Measurements from ENCODE around the gene AKR1B15. TPM values are rescaled to one million over a fixed set of nuclear protein-coding genes. Genes with fewer than 3 reads are reported as not detected.

AKR1B15 gene
- total RNA-seq, 2 experiments from 2014 or later: not detected

DNA sequence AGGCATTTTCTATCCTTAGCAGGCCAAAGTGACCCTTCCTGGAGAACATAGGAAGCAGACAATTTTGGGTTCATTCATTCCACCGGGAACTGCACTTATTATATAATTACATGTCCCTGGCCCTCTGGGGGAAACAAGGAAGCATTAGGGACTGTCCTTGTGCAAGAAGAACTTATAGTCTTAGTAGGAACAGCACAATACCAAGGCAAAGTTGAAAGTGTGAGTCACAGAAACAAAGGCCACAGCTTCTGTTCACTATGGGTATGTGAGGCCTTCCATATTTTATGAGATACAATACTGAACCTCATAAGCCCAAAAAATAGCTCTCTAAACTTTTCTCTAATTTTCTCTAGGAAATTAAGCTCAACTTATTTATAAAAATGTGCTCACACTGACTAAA, 39.9 kb upstream of the AKR1B15 start:
- CTCF ChIA-PET: no interaction called here
- Histone ChIP-seq H3K9me3 (ENCODE audit: control insufficient read depth in 1 of 2, insufficient read depth in 1 of 2, low read length in 2 of 2) (no peaks in the 10 kb centered on the region), H3K4me1 (ENCODE audit: insufficient read depth, low read length) (no peaks in the 10 kb centered on the region), H3K27ac (ENCODE audit: low read depth in 1 of 2, low read length in 2 of 2) (no peak overlapping the region), H3K4me3 (ENCODE audit: low read length) (no peak overlapping the region), H3K36me3 (ENCODE audit: insufficient read depth, low read length) (no peaks in the 10 kb centered on the region), H3K27me3 (ENCODE audit: control insufficient read depth in 1 of 2, insufficient read depth in 2 of 2, low read length in 2 of 2) (peaks cover 0 to under 1% of the 10 kb centered on the region in 2 experiments)
- Mint-ChIP-seq H3K36me3 (ENCODE audit: low read depth) (no peaks in the 10 kb centered on the region), H3K27me3 (no peaks in the 10 kb centered on the region), H3K4me3 (no peak overlapping the region), H3K4me1 (ENCODE audit: low read depth) (no peaks in the 10 kb centered on the region), H3K9me3 (no peaks in the 10 kb centered on the region), H3K27ac (no peak overlapping the region)
- TF ChIP-seq CTCF (IDR thresholded peaks at IDR 0.05): no peak
- DNase-seq (no peak), ATAC-seq (ENCODE audit: poor library complexity) (no peak)
- POLR2A ChIA-PET: no interaction called here
- intact Hi-C loops (cut with DNase I, micrococcal nuclease): no loop called here

DNA sequence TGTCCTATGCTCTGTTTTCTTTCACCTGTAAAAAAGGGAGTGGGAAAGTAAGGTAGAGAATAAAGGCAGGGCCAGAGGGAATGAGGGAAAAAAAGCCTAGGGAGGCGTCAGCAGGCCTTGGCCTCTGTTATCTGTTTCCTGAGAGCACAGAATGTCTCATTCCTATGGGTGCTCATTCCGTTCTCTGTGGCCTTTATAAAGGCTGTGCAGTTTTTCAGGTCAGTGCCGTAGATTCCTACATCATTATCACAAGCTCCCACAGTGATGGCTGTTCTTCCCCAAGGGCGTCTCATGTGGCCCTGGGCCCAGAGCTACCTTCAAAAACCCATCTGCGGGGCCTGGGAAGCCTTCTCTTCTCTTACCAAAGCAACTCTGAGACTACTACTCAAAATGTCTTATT, 38.3 kb upstream of the AKR1B15 start:
- no peak overlapping the region for H3K4me3 Mint-ChIP-seq
- no peaks in the 10 kb centered on the region for H3K9me3 Mint-ChIP-seq
- Histone ChIP-seq H3K9me3 (ENCODE audit: control insufficient read depth in 1 of 2, insufficient read depth in 1 of 2, low read length in 2 of 2) (no peaks in the 10 kb centered on the region), H3K4me1 (ENCODE audit: insufficient read depth, low read length) (no peaks in the 10 kb centered on the region), H3K27ac (ENCODE audit: low read depth in 1 of 2, low read length in 2 of 2) (no peak overlapping the region), H3K27me3 (ENCODE audit: control insufficient read depth in 1 of 2, insufficient read depth in 2 of 2, low read length in 2 of 2) (peaks cover 0 to 6% of the 10 kb centered on the region in 2 experiments), H3K4me3 (ENCODE audit: low read length) (no peak overlapping the region), H3K36me3 (ENCODE audit: insufficient read depth, low read length) (no peaks in the 10 kb centered on the region)
- TF ChIP-seq CTCF (IDR thresholded peaks at IDR 0.05): no peak
- no peaks in the 10 kb centered on the region for H3K36me3 Mint-ChIP-seq (ENCODE audit: low read depth)
- H3K4me1 Mint-ChIP-seq (ENCODE audit: low read depth): no peaks in the 10 kb centered on the region
- intact Hi-C loops (cut with DNase I, micrococcal nuclease): loop anchor here (1.0 to 10.0 kb wide), 2 partner anchors 77 to 444 kb away; no protein-coding TSS in a partner anchor
- H3K27ac Mint-ChIP-seq: no peak overlapping the region
- H3K27me3 Mint-ChIP-seq: peaks cover 7% of the 10 kb centered on the region
- ChIA-PET CTCF (no interaction called here), POLR2A (no interaction called here)
- DNase-seq (no peak), ATAC-seq (ENCODE audit: poor library complexity) (no peak)

DNA sequence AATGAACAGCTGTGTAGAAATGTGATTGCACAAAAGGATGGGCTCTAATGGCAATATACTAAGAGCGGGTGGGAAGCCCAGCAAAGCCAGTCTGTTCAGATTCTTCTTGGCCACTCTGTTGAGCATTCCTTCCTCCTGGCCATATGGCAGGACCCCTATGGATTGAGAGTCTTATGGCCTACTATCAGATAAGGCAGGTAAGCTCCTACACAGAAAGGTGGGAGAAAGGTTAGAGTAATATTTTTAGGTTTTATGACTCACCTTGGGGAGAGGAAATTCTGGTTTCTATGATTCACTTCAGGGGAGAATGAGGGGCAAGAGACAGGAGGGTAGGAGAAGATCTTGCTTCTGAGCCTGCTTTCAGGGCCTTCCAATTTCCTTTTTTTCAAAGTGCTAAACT, 36.6 kb upstream of the AKR1B15 start:
- H3K27ac Mint-ChIP-seq: no peak overlapping the region
- peaks cover 20% of the 10 kb centered on the region for H3K27me3 Mint-ChIP-seq
- H3K4me1 Mint-ChIP-seq (ENCODE audit: low read depth): no peaks in the 10 kb centered on the region
- TF ChIP-seq CTCF (IDR thresholded peaks at IDR 0.05): no peak
- no peaks in the 10 kb centered on the region for H3K4me1 ChIP-seq (ENCODE audit: insufficient read depth, low read length)
- CTCF ChIA-PET: no interaction called here
- H3K27me3 ChIP-seq (ENCODE audit: control insufficient read depth in 1 of 2, insufficient read depth in 2 of 2, low read length in 2 of 2): peaks cover 6% of the 10 kb centered on the region in 2 experiments
- POLR2A ChIA-PET: no interaction called here
- H3K4me3 Mint-ChIP-seq: no peak overlapping the region
- H3K9me3 Mint-ChIP-seq: no peaks in the 10 kb centered on the region
- H3K9me3 ChIP-seq (ENCODE audit: control insufficient read depth in 1 of 2, insufficient read depth in 1 of 2, low read length in 2 of 2): no peaks in the 10 kb centered on the region
- no peak for ATAC-seq (ENCODE audit: poor library complexity)
- no peaks in the 10 kb centered on the region for H3K36me3 Mint-ChIP-seq (ENCODE audit: low read depth)
- intact Hi-C loops (cut with DNase I, micrococcal nuclease): loop anchor here (10.0 kb wide), 1 partner anchor 443 kb away; no protein-coding TSS in a partner anchor
- no peak for DNase-seq
- no peak overlapping the region for H3K27ac ChIP-seq (ENCODE audit: low read depth in 1 of 2, low read length in 2 of 2)
- no peaks in the 10 kb centered on the region for H3K36me3 ChIP-seq (ENCODE audit: insufficient read depth, low read length)
- H3K4me3 ChIP-seq (ENCODE audit: low read length): no peak overlapping the region

Measured in CD4-positive, alpha-beta T cell (primary cell).